HepG2 (cell line): ENCODE measurements around the gene GPR85. TPM values are rescaled to one million over a fixed set of nuclear protein-coding genes. Genes with fewer than 3 reads are reported as not detected.

Source experiments
- ATAC-seq: fragments of 200-7000 bp; cut with Tn5 transposase; 3 replicates; pipeline ENCODE4 v1.9.1; 2020; ENCODE audit warnings: mild to moderate bottlenecking, moderate library complexity
- BruUV-seq: library from RNA; stranded (reverse); fragments of 400-500 nt; replicated peaks from 2 replicates; lab custom pipeline; 2021; lab: Mats Ljungman, UMichigan
- CTCF ChIA-PET: fragments of 300-600 bp; formaldehyde crosslinking; extraction: SDS; loops from one replicate; lab custom pipeline; 2021; ENCODE audit warnings: low total read pairs, inconsistent platforms, low intra/inter-chr PET ratio; lab: Yijun Ruan, JAX
- POLR2A ChIA-PET: fragments of 350-600 bp; sonication (Branson Sonifier 250); formaldehyde crosslinking; loops from one replicate; lab custom pipeline; 2020; ENCODE audit warnings: antibody characterized with exemption, inconsistent platforms; lab: Yijun Ruan, JAX
- DNase-seq: peaks from one replicate; pipeline ENCODE4 v3.0.0-alpha.2; 2015; ENCODE audit warnings: low spot score
- FAIRE-seq: peaks from 3 replicates; lab custom pipeline; 2011; peaks lifted over from hg19 to GRCh38; lab: Jason Lieb, UNC
- H2AFZ ChIP-seq: one replicate; pipeline ENCODE4 v1.6.1; 2011; ENCODE audit warnings: low read length, inconsistent platforms
- H3K27ac ChIP-seq: fragments of 300-600 bp; 3 replicates; pipeline ENCODE4 v1.8.0; 2011; ENCODE audit warnings: mixed run types, mild to moderate bottlenecking, mixed read lengths, low read length, inconsistent platforms; ENCODE audit not compliant: insufficient read depth; ENCODE audit errors: extremely low read length
- H3K27me3 ChIP-seq, 2 experiments: fragments of 200-600 bp in 1 of 2; 2 replicates in 1 of 2; 3 replicates in 1 of 2; pipeline versions ENCODE4 v1.6.0 to v1.8.0; 2011; ENCODE audit warnings: low read length in 2 of 2, mild to moderate bottlenecking in 2 of 2, moderate library complexity in 2 of 2, inconsistent platforms in 1 of 2; ENCODE audit not compliant: insufficient read depth in 2 of 2, control insufficient read depth in 1 of 2
- H3K36me3 ChIP-seq, 2 experiments: fragments of 200-600 bp in 1 of 2; replicated peaks in 1 of 2; 2 replicates in 1 of 2; 3 replicates in 1 of 2; pipeline versions ENCODE4 v1.5.1 to v1.8.0; 2011; ENCODE audit warnings: low read length in 2 of 2, inconsistent platforms in 1 of 2; ENCODE audit not compliant: insufficient read depth in 2 of 2, control insufficient read depth in 1 of 2
- H3K4me1 ChIP-seq: 2 replicates; pipeline ENCODE4 v1.5.1; 2012; ENCODE audit warnings: low read length, inconsistent platforms; ENCODE audit not compliant: insufficient read depth
- H3K4me2 ChIP-seq: 2 replicates; pipeline ENCODE4 v1.6.0; 2011; ENCODE audit warnings: low read depth, low read length, inconsistent platforms
- H3K4me3 ChIP-seq, 3 experiments: fragments of 200-600 bp in 1 of 3; sonication (generic), shearing (Covaris generic) in 1 of 3; replicated peaks in 1 of 3; 2 replicates each; pipeline ENCODE4 v1.5.1; 2011 to 2016; ENCODE audit warnings: low read length in 3 of 3, inconsistent platforms in 2 of 3, low read depth in 2 of 3, mild to moderate bottlenecking in 2 of 3, control low read depth in 1 of 3, mixed read lengths in 1 of 3; ENCODE audit not compliant: insufficient read depth in 1 of 3
- H3K79me2 ChIP-seq: one replicate; pipeline ENCODE4 v1.6.1; 2011; ENCODE audit warnings: low read length, inconsistent platforms; ENCODE audit not compliant: insufficient read depth
- H3K9ac ChIP-seq: 2 replicates; pipeline ENCODE4 v1.6.0; 2011; ENCODE audit warnings: mild to moderate bottlenecking, low read depth, low read length, inconsistent platforms; ENCODE audit not compliant: insufficient read depth
- H3K9me3 ChIP-seq: 2 replicates; pipeline ENCODE4 v1.5.1; 2012; ENCODE audit warnings: mild to moderate bottlenecking, low read length
- H4K20me1 ChIP-seq: 2 replicates; pipeline ENCODE4 v1.6.0; 2011; ENCODE audit warnings: inconsistent platforms, mild to moderate bottlenecking, low read length, moderate library complexity; ENCODE audit not compliant: insufficient read depth
- ELF4 ChIP-seq: sonication (generic); formaldehyde crosslinking; IDR thresholded peaks from 2 replicates; pipeline ENCODE4 v1.5.0; 2020; ENCODE audit warnings: missing genetic modification reagents, mild to moderate bottlenecking, moderate library complexity, borderline replicate concordance
- HNRNPLL ChIP-seq: fragments of 200-400 bp; formaldehyde crosslinking; IDR thresholded peaks from 2 replicates; pipeline ENCODE4 v1.6.1; 2017; ENCODE audit warnings: mild to moderate bottlenecking, low read depth, low read length; ENCODE audit not compliant: poor library complexity, severe bottlenecking
- LRRFIP1 ChIP-seq: sonication (generic); formaldehyde crosslinking; conservative IDR thresholded peaks from 2 replicates; pipeline ENCODE4 v1.4.0; 2020; ENCODE audit warnings: missing genetic modification reagents
- SSRP1 ChIP-seq: IDR thresholded peaks from 2 replicates; pipeline ENCODE4 v1.6.1; 2016; ENCODE audit warnings: control low read depth
- STAT5B ChIP-seq: sonication (generic); formaldehyde crosslinking; IDR thresholded peaks from 2 replicates; pipeline ENCODE4 v1.4.0; 2020; ENCODE audit warnings: missing genetic modification reagents
- SYNCRIP ChIP-seq: fragments of 200-400 bp; formaldehyde crosslinking; IDR thresholded peaks from 2 replicates; pipeline ENCODE4 v1.6.1; 2018; ENCODE audit warnings: mild to moderate bottlenecking, low read depth, low read length; ENCODE audit not compliant: insufficient read depth
- ZBTB1 ChIP-seq: sonication (generic); formaldehyde crosslinking; IDR thresholded peaks from 2 replicates; pipeline ENCODE4 v1.4.0; 2020; ENCODE audit warnings: missing genetic modification reagents, borderline replicate concordance
- ZBTB7B ChIP-seq: sonication (generic); formaldehyde crosslinking; IDR thresholded peaks from 2 replicates; pipeline ENCODE4 v1.4.0; 2020; ENCODE audit warnings: missing genetic modification reagents
- ZNF225 ChIP-seq: sonication (generic); formaldehyde crosslinking; IDR thresholded peaks from 2 replicates; pipeline ENCODE4 v1.4.0; 2020; ENCODE audit warnings: mild to moderate bottlenecking, missing genetic modification reagents
- ZNF337 ChIP-seq: sonication (generic); formaldehyde crosslinking; IDR thresholded peaks from 2 replicates; pipeline ENCODE4 v1.5.1; 2020; ENCODE audit warnings: missing genetic modification reagents, low read depth, mild to moderate bottlenecking, borderline replicate concordance
- ZNF512B ChIP-seq: sonication (generic); formaldehyde crosslinking; IDR thresholded peaks from 2 replicates; pipeline ENCODE4 v1.5.1; 2020; ENCODE audit warnings: missing genetic modification reagents, mild to moderate bottlenecking, borderline replicate concordance
- ZNF550 ChIP-seq: sonication (generic); formaldehyde crosslinking; IDR thresholded peaks from 2 replicates; pipeline ENCODE4 v1.4.0; 2020; ENCODE audit warnings: mild to moderate bottlenecking, missing genetic modification reagents, borderline replicate concordance
- WGBS: methylation state at CpG from one replicate; pipeline ENCODE4 v1.1.6; 2017; ENCODE audit warnings: low lambda C conversion rate; 5-methylcytosine and 5-hydroxymethylcytosine counted together
- in situ Hi-C: cut with HindIII; loops from 2 replicates; pipeline ENCODE4 v1.10.0; 2017; ENCODE audit warnings: low pct_unique_long_range_greater_than_20kb; ENCODE audit not compliant: extremely low pct_ligation_motif_present
- intact Hi-C: fragments of 100-400 bp; cut with micrococcal nuclease; formaldehyde crosslinking; loops from one replicate; pipeline ENCODE4 v1.10.0; 2022; ENCODE audit not compliant: unreplicated experiment
- polyA plus RNA-seq, 8 experiments: library from polyadenylated mRNA; depleted of rRNA in 3 of 8; stranded (reverse) in 7 of 8; unstranded in 1 of 8; fragments of >200 nt; fragmentation: Illumina TruSeq in 4 of 8; extraction: Trizol in 4 of 8; gene quantifications; 2 replicates each; pipeline versions ENCODE4 v1.2.1 to v1.2.3, GENCODE V29; 2011 to 2016; ENCODE audit warnings: low read depth in 4 of 8, missing spikeins in 1 of 8, mixed read lengths in 1 of 8; ENCODE audit not compliant: insufficient read depth in 1 of 8
- total RNA-seq, 5 experiments: library from RNA; depleted of rRNA; stranded (reverse); fragments of >200 nt; fragmentation: Illumina TruSeq; extraction: Trizol; gene quantifications; 2 replicates each; pipeline ENCODE4 v1.2.3, GENCODE V29; 2016; ENCODE audit warnings: low read depth in 1 of 5
- TF ChIP-seq, protein P1 (sequence below): sonication (generic); formaldehyde crosslinking; IDR thresholded peaks from 2 replicates; pipeline ENCODE4 v1.5.1; 2020; ENCODE audit warnings: mild to moderate bottlenecking, missing genetic modification reagents, borderline replicate concordance
- TF ChIP-seq, protein P2 (sequence below): IDR thresholded peaks from 2 replicates; pipeline ENCODE4 v1.6.1; 2018; ENCODE audit warnings: missing genetic modification reagents, mild to moderate bottlenecking, missing compliant biosample characterization
- TF ChIP-seq, protein P3 (sequence below): sonication (generic); formaldehyde crosslinking; IDR thresholded peaks from 2 replicates; pipeline ENCODE4 v1.5.0; 2020; ENCODE audit warnings: mild to moderate bottlenecking, missing genetic modification reagents

The GPR85 gene
- total and polyA plus RNA-seq, 2 of the 13 experiments (the other 11 are each of a cell fraction or from before 2014, with no cell fraction given) = not detected

DNA sequence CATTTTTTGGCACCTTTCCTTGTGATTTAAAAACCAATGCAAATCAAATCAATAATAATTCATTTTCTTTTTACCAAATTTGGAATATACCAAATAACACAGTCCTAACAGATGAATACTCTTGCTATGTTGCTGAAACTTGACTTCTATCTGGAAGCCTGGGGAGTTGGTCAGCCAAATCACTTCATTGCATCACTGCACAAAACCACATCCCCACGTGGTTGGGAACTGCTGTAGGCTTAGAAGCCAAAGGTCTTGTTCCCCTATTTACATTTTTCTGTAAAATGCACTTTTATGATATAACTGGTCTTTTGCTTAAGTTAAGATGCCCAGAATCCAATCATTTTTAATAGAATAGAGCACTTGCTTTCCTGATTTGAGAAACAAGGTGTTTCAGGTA lies 15.2 kb downstream of the GPR85 start:
- DNase-seq = no peak

More for the DNA sequence above, 15.2 kb downstream of the GPR85 start:
- in situ Hi-C loops (no loop called here), intact Hi-C loops (no loop called here)
- FAIRE-seq = no peak
- H3K4me2 ChIP-seq = no peak overlapping the region
- ChIA-PET POLR2A (no interaction called here), CTCF (no interaction called here)
- no peaks in the 10 kb centered on the region; a peak in 1 of 5 replicates for H3K27me3 ChIP-seq
- no peaks in the 10 kb centered on the region for H4K20me1 ChIP-seq
- H3K9ac ChIP-seq = no peak overlapping the region
- ATAC-seq = no peak
- no peak overlapping the region for H3K4me3 ChIP-seq
- H2AFZ ChIP-seq = no peak overlapping the region
- 0% methylated on average over 1 of the region's 1 CpG for WGBS
- no peaks in the 10 kb centered on the region for H3K4me1 ChIP-seq
- TF ChIP-seq ZNF225 (CRISPR knock-in tag) = no peak
- no peak for TF ChIP-seq ZBTB1 (CRISPR knock-in tag)
- TF ChIP-seq ELF4 (CRISPR knock-in tag) = no peak
- TF ChIP-seq, protein P1, sequence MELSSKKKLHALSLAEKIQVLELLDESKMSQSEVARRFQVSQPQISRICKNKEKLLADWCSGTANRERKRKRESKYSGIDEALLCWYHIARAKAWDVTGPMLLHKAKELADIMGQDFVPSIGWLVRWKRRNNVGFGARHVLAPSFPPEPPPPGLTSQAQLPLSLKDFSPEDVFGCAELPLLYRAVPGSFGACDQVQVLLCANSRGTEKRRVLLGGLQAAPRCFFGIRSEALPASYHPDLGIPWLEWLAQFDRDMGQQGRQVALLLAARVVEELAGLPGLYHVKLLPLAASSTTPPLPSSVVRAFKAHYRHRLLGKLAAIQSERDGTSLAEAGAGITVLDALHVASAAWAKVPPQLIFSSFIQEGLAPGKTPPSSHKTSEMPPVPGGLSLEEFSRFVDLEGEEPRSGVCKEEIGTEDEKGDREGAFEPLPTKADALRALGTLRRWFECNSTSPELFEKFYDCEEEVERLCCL (CRISPR knock-in tag) = no peak
- no peak for TF ChIP-seq ZNF337 (CRISPR knock-in tag)
- no peak for TF ChIP-seq LRRFIP1 (CRISPR knock-in tag)
- TF ChIP-seq ZBTB7B (CRISPR knock-in tag) = no peak
- no peak for TF ChIP-seq ZNF512B (CRISPR knock-in tag)
- TF ChIP-seq HNRNPLL = no peak
- no peak for TF ChIP-seq SYNCRIP
- TF ChIP-seq, protein P2, sequence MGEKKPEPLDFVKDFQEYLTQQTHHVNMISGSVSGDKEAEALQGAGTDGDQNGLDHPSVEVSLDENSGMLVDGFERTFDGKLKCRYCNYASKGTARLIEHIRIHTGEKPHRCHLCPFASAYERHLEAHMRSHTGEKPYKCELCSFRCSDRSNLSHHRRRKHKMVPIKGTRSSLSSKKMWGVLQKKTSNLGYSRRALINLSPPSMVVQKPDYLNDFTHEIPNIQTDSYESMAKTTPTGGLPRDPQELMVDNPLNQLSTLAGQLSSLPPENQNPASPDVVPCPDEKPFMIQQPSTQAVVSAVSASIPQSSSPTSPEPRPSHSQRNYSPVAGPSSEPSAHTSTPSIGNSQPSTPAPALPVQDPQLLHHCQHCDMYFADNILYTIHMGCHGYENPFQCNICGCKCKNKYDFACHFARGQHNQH (CRISPR knock-in tag) = no peak
- no peak for TF ChIP-seq STAT5B
- TF ChIP-seq ZNF550 = no peak
- TF ChIP-seq, protein P3, sequence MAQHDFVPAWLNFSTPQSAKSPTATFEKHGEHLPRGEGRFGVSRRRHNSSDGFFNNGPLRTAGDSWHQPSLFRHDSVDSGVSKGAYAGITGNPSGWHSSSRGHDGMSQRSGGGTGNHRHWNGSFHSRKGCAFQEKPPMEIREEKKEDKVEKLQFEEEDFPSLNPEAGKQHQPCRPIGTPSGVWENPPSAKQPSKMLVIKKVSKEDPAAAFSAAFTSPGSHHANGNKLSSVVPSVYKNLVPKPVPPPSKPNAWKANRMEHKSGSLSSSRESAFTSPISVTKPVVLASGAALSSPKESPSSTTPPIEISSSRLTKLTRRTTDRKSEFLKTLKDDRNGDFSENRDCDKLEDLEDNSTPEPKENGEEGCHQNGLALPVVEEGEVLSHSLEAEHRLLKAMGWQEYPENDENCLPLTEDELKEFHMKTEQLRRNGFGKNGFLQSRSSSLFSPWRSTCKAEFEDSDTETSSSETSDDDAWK (CRISPR knock-in tag) = no peak
- TF ChIP-seq SSRP1 (CRISPR knock-in tag) = no peak
- H3K9me3 ChIP-seq = no peaks in the 10 kb centered on the region
- BruUV-seq = no TSS peak
- H3K27ac ChIP-seq = no peak overlapping the region
- H3K36me3 ChIP-seq = no peaks in the 10 kb centered on the region
- no peaks in the 10 kb centered on the region for H3K79me2 ChIP-seq
